Gastroesophageal sphincter (tissue), 4 donors: ENCODE data around the gene RGS12. TPM values are rescaled to one million over a fixed set of nuclear protein-coding genes. Genes with fewer than 3 reads are reported as not detected.

Experiments used
- ATAC-seq: fragments of 150-250 bp; one replicate; pipeline ENCODE4 v1.9.1; 2016; ENCODE audit warnings: mild to moderate bottlenecking, moderate library complexity
- H3K27ac ChIP-seq, 4 donors: fragments of 200-600 bp; sonication (generic) in 3 of 4; 1 replicate in 3 of 4; 2 replicates in 1 of 4; pipeline ENCODE4 v1.5.1; 2016 to 2019
- H3K27me3 ChIP-seq: fragments of 200-600 bp; sonication (generic); one replicate; pipeline ENCODE4 v1.5.1; 2019
- H3K36me3 ChIP-seq, 2 donors: fragments of 200-600 bp; sonication (generic); one replicate each; pipeline ENCODE4 v1.5.1; 2019; ENCODE audit warnings: control low read depth in 1 of 2
- H3K4me1 ChIP-seq, 3 donors: fragments of 200-600 bp; sonication (generic); 1 replicate in 2 of 3; 2 replicates in 1 of 3; pipeline ENCODE4 v1.5.1; 2016 to 2019; ENCODE audit warnings: control low read depth in 2 of 3
- H3K4me3 ChIP-seq, 2 donors: fragments of 200-600 bp; sonication (generic); one replicate each; pipeline ENCODE4 v1.5.1; 2019; ENCODE audit warnings: mild to moderate bottlenecking in 1 of 2, moderate library complexity in 1 of 2
- H3K9me3 ChIP-seq, 3 donors: fragments of 200-600 bp; sonication (generic); one replicate each; pipeline ENCODE4 v1.5.1; 2017 to 2019; ENCODE audit warnings: control low read depth in 2 of 3
- CTCF ChIP-seq, 4 experiments: fragments of 200-600 bp in 2 of 4; fragments of 450-650 bp in 2 of 4; sonication (generic) in 1 of 4; IDR thresholded peaks; one replicate each; pipeline ENCODE4 v1.5.1; 2017 to 2019; ENCODE audit warnings: antibody characterized with exemption in 4 of 4, mild to moderate bottlenecking in 2 of 4, moderate library complexity in 2 of 4
- EP300 ChIP-seq: sonication (generic); formaldehyde crosslinking; IDR thresholded peaks from one replicate; pipeline ENCODE4 v1.6.1; 2017; ENCODE audit warnings: antibody characterized with exemption, mild to moderate bottlenecking
- POLR2A ChIP-seq, 2 donors: fragments of 450-650 bp; IDR thresholded peaks; one replicate each; pipeline ENCODE4 v1.6.1; 2017; ENCODE audit warnings: antibody characterized with exemption in 2 of 2, mild to moderate bottlenecking in 2 of 2, moderate library complexity in 1 of 2
- POLR2AphosphoS5 ChIP-seq: sonication (generic); formaldehyde crosslinking; IDR thresholded peaks from one replicate; pipeline ENCODE4 v1.6.1; 2017; ENCODE audit warnings: antibody characterized with exemption
- WGBS, 2 donors: methylation state at CpG; one replicate each; pipeline ENCODE4 v1.1.5; 2018; ENCODE audit warnings: low coverage in 1 of 2; 5-methylcytosine and 5-hydroxymethylcytosine counted together
- total RNA-seq, 4 donors: library from RNA; depleted of rRNA; stranded (reverse); fragments of >200 nt; gene quantifications; one replicate each; pipeline ENCODE4 v1.1.0, GENCODE V29; 2016

Gene RGS12
- total RNA-seq, 4 donors from 2014 or later = 24.1 to 32.7 (median 29.1) TPM

GRCh38 chr4:3261411-3262207 lies 31.2 kb upstream of the RGS12 start:
- no peaks in the 10 kb centered on the region for H3K27me3 ChIP-seq
- no peaks in the 10 kb centered on the region for H3K9me3 ChIP-seq
- no peak for TF ChIP-seq CTCF (IDR thresholded peaks at IDR 0.05)
- no peak for TF ChIP-seq POLR2AphosphoS5
- TF ChIP-seq POLR2A (IDR thresholded peaks at IDR 0.05) = no peak
- no peak for TF ChIP-seq EP300
- H3K4me3 ChIP-seq = no peak overlapping the region
- H3K27ac ChIP-seq = no peak overlapping the region
- WGBS, 2 donors = 84 to 91% methylated on average over 5 to 11 of the region's 35 CpGs
- H3K36me3 ChIP-seq = no peaks in the 10 kb centered on the region
- H3K4me1 ChIP-seq = no peaks in the 10 kb centered on the region
- ATAC-seq = no peak

- 94 to 100% methylated on average over 2 to 13 of the region's 23 CpGs for WGBS, 2 donors
- Histone ChIP-seq H3K4me1 (no peaks in the 10 kb centered on the region), H3K9me3 (no peaks in the 10 kb centered on the region), H3K36me3 (no peaks in the 10 kb centered on the region), H3K4me3 (no peak overlapping the region), H3K27ac (no peak overlapping the region), H3K27me3 (no peaks in the 10 kb centered on the region)
- TF ChIP-seq POLR2A (IDR thresholded peaks at IDR 0.05) (no peak), POLR2AphosphoS5 (no peak), CTCF (IDR thresholded peaks at IDR 0.05) (no peak), EP300 (no peak)
- no peak for ATAC-seq
These were observed 30.4 kb upstream of the RGS12 start for GRCh38 chr4:3262208-3263052.

GRCh38 chr4:3263053-3263875 lies 29.6 kb upstream of the RGS12 start:
- ATAC-seq = no peak
- H3K27me3 ChIP-seq = no peaks in the 10 kb centered on the region
- no peaks in the 10 kb centered on the region for H3K36me3 ChIP-seq
- no peak overlapping the region for H3K4me3 ChIP-seq
- TF ChIP-seq POLR2A (IDR thresholded peaks at IDR 0.05) (no peak), CTCF (IDR thresholded peaks at IDR 0.05) (no peak), EP300 (no peak), POLR2AphosphoS5 (no peak)
- no peaks in the 10 kb centered on the region for H3K9me3 ChIP-seq
- WGBS, 2 donors = 60 to 75% methylated on average over 1 to 10 of the region's 28 CpGs
- H3K27ac ChIP-seq = no peak overlapping the region
- H3K4me1 ChIP-seq = peaks cover 0 to 5% (median 0%) of the 10 kb centered on the region in 3 donors

- H3K4me1 ChIP-seq = peaks cover 0 to 11% (median 0%) of the 10 kb centered on the region in 3 donors
These were observed 29.0 kb upstream of the RGS12 start for GRCh38 chr4:3263876-3264193.

More at GRCh38 chr4:3263876-3264193, 29.0 kb upstream of the RGS12 start:
- 61 to 68% methylated on average over 5 to 6 of the region's 6 CpGs for WGBS, 2 donors
- TF ChIP-seq EP300 (no peak), POLR2A (IDR thresholded peaks at IDR 0.05) (no peak), CTCF (IDR thresholded peaks at IDR 0.05) (no peak), POLR2AphosphoS5 (no peak)
- Histone ChIP-seq H3K36me3 (no peaks in the 10 kb centered on the region), H3K4me3 (no peak overlapping the region), H3K9me3 (no peaks in the 10 kb centered on the region), H3K27ac (no peak overlapping the region), H3K27me3 (no peaks in the 10 kb centered on the region)
- no peak for ATAC-seq
